HepG2 (cell line): ENCODE measurements around the gene POU5F1. TPM values are rescaled to one million over a fixed set of nuclear protein-coding genes. Genes with fewer than 3 reads are reported as not detected.

ENCODE experiments used
- CBX1 ChIP-seq: IDR thresholded peaks from one replicate; pipeline ENCODE4 v1.6.1; 2016; ENCODE audit warnings: antibody characterized with exemption, low read depth
- DMAP1 ChIP-seq: IDR thresholded peaks from 2 replicates; pipeline ENCODE4 v1.6.1; 2016
- FOXJ3 ChIP-seq: sonication (generic); formaldehyde crosslinking; IDR thresholded peaks from 2 replicates; pipeline ENCODE4 v1.4.0; 2020; ENCODE audit warnings: missing genetic modification reagents, mild to moderate bottlenecking, borderline replicate concordance
- HNRNPUL1 ChIP-seq: fragments of 200-400 bp; formaldehyde crosslinking; IDR thresholded peaks from 2 replicates; pipeline ENCODE4 v1.6.1; 2017; ENCODE audit warnings: low read depth, mild to moderate bottlenecking, low read length, moderate library complexity
- KDM2A ChIP-seq: sonication (generic); formaldehyde crosslinking; IDR thresholded peaks from 2 replicates; pipeline ENCODE4 v1.4.0; 2020; ENCODE audit warnings: low read depth, missing genetic modification reagents, borderline replicate concordance
- NAIF1 ChIP-seq: sonication (generic); formaldehyde crosslinking; IDR thresholded peaks from 2 replicates; pipeline ENCODE4 v1.5.0; 2020; ENCODE audit warnings: mild to moderate bottlenecking, missing genetic modification reagents, borderline replicate concordance
- NCOA5 ChIP-seq: sonication (generic); formaldehyde crosslinking; IDR thresholded peaks from 2 replicates; pipeline ENCODE4 v1.4.0; 2020; ENCODE audit warnings: missing genetic modification reagents
- PRMT3 ChIP-seq: sonication (generic); formaldehyde crosslinking; IDR thresholded peaks from 2 replicates; pipeline ENCODE4 v1.8.1; 2022; ENCODE audit warnings: low read depth, mild to moderate bottlenecking, moderate library complexity, missing genetic modification reagents, borderline replicate concordance
- RAD21 ChIP-seq: fragments of 450-650 bp; formaldehyde crosslinking; IDR thresholded peaks from 2 replicates; pipeline ENCODE4 v1.5.0; 2020; ENCODE audit warnings: mild to moderate bottlenecking
- RAD51 ChIP-seq: fragments of 450-650 bp; IDR thresholded peaks from 2 replicates; pipeline ENCODE4 v1.6.1; 2016; ENCODE audit warnings: borderline replicate concordance
- RXRA ChIP-seq: sonication (generic); formaldehyde crosslinking; IDR thresholded peaks from 2 replicates; pipeline ENCODE4 v1.5.1; 2020; ENCODE audit warnings: missing genetic modification reagents
- SAP130 ChIP-seq: IDR thresholded peaks from 2 replicates; pipeline ENCODE4 v1.6.1; 2016; ENCODE audit warnings: low read depth
- SMC3 ChIP-seq: IDR thresholded peaks from 2 replicates; pipeline ENCODE4 v1.6.1; 2011; ENCODE audit warnings: low read length, improper control_type of control experiment
- SOX5 ChIP-seq: IDR thresholded peaks from 2 replicates; pipeline ENCODE4 v1.6.1; 2016; ENCODE audit warnings: borderline replicate concordance
- SOX6 ChIP-seq, 2 experiments: fragments of 450-650 bp in 1 of 2; sonication (generic) in 1 of 2; formaldehyde crosslinking in 1 of 2; IDR thresholded peaks; 2 replicates each; pipeline versions ENCODE4 v1.4.0 to v1.6.1; 2017 to 2020; ENCODE audit warnings: antibody characterized with exemption in 1 of 2, mild to moderate bottlenecking in 1 of 2, missing genetic modification reagents in 1 of 2
- TEAD3 ChIP-seq: optimal IDR thresholded peaks from 2 replicates; pipeline ENCODE3; 2016; ENCODE audit warnings: borderline replicate concordance
- TOPORS ChIP-seq: sonication (generic); formaldehyde crosslinking; IDR thresholded peaks from 2 replicates; pipeline ENCODE4 v1.8.0; 2023; ENCODE audit warnings: mild to moderate bottlenecking, missing genetic modification reagents
- ZC3H4 ChIP-seq: sonication (generic); formaldehyde crosslinking; IDR thresholded peaks from 2 replicates; pipeline ENCODE4 v1.4.0; 2020; ENCODE audit warnings: missing genetic modification reagents, borderline replicate concordance
- ZFX ChIP-seq: sonication (generic); formaldehyde crosslinking; IDR thresholded peaks from 2 replicates; pipeline ENCODE4 v1.4.0; 2020; ENCODE audit warnings: mild to moderate bottlenecking, low read depth, missing genetic modification reagents, moderate library complexity
- ZNF205 ChIP-seq: IDR thresholded peaks from 2 replicates; pipeline ENCODE4 v1.6.1; 2018; ENCODE audit warnings: missing biosample characterization, missing genetic modification reagents
- ZNF207 ChIP-seq: fragments of 450-650 bp; IDR thresholded peaks from 2 replicates; pipeline ENCODE4 v1.6.1; 2016; ENCODE audit warnings: antibody characterized with exemption, borderline replicate concordance
- ZNF460 ChIP-seq: sonication (generic); formaldehyde crosslinking; IDR thresholded peaks from 2 replicates; pipeline ENCODE4 v1.5.1; 2020; ENCODE audit warnings: missing genetic modification reagents, mild to moderate bottlenecking, borderline replicate concordance
- ZNF510 ChIP-seq: sonication (generic); formaldehyde crosslinking; IDR thresholded peaks from 2 replicates; pipeline ENCODE4 v1.4.0; 2020; ENCODE audit warnings: low read depth, mild to moderate bottlenecking, missing genetic modification reagents
- ZNF644 ChIP-seq: IDR thresholded peaks from 2 replicates; pipeline ENCODE4 v1.6.1; 2016; ENCODE audit warnings: low read depth
- ZNF737 ChIP-seq: sonication (generic); formaldehyde crosslinking; IDR thresholded peaks from 2 replicates; pipeline ENCODE4 v1.5.0; 2020; ENCODE audit warnings: missing genetic modification reagents, mild to moderate bottlenecking, borderline replicate concordance
- ZNF761 ChIP-seq: sonication (generic); formaldehyde crosslinking; conservative IDR thresholded peaks from 2 replicates; pipeline ENCODE4 v1.4.0; 2020; ENCODE audit warnings: mild to moderate bottlenecking, missing genetic modification reagents
- polyA plus RNA-seq, 8 experiments: library from polyadenylated mRNA; depleted of rRNA in 3 of 8; stranded (reverse) in 7 of 8; unstranded in 1 of 8; fragments of >200 nt; fragmentation: Illumina TruSeq in 4 of 8; extraction: Trizol in 4 of 8; gene quantifications; 2 replicates each; pipeline versions ENCODE4 v1.2.1 to v1.2.3, GENCODE V29; 2011 to 2016; ENCODE audit warnings: low read depth in 4 of 8, missing spikeins in 1 of 8, mixed read lengths in 1 of 8; ENCODE audit not compliant: insufficient read depth in 1 of 8
- total RNA-seq, 5 experiments: library from RNA; depleted of rRNA; stranded (reverse); fragments of >200 nt; fragmentation: Illumina TruSeq; extraction: Trizol; gene quantifications; 2 replicates each; pipeline ENCODE4 v1.2.3, GENCODE V29; 2016; ENCODE audit warnings: low read depth in 1 of 5
- TF ChIP-seq, protein P1 (sequence below): sonication (generic); formaldehyde crosslinking; IDR thresholded peaks from 2 replicates; pipeline ENCODE4 v1.4.0; 2020; ENCODE audit warnings: low read depth, mild to moderate bottlenecking, missing genetic modification reagents
- TF ChIP-seq, protein P2 (sequence below): sonication (generic); formaldehyde crosslinking; IDR thresholded peaks from 2 replicates; pipeline ENCODE4 v1.5.0; 2020; ENCODE audit warnings: mild to moderate bottlenecking, missing genetic modification reagents

Gene POU5F1
- total and polyA plus RNA-seq, 2 of the 13 experiments (the other 11 are each of a cell fraction or from before 2014, with no cell fraction given) = 2.5 to 7.2 TPM

GRCh38 chr6:31208506-31208905, 38.0 kb upstream of the POU5F1 start (continued):
- TF ChIP-seq ZC3H4 (CRISPR knock-in tag) (no peak), ZNF644 (CRISPR knock-in tag) (peak; percentile 87), NAIF1 (CRISPR knock-in tag) (no peak), CBX1 (peak; percentile 30), PRMT3 (CRISPR knock-in tag) (no peak), RAD51 (no peak), ZNF460 (CRISPR knock-in tag) (no peak), KDM2A (CRISPR knock-in tag) (no peak), TOPORS (CRISPR knock-in tag) (no peak), HNRNPUL1 (no peak), ZNF205 (CRISPR knock-in tag) (0 out of 2 replicates have a peak, but pooled peaks have one; percentile 18), SMC3 (0 out of 2 replicates have a peak, but pooled peaks have one; percentile 9), FOXJ3 (CRISPR knock-in tag) (no peak), SOX5 (CRISPR knock-in tag) (peak; percentile 44; the same call in 1 of the 2 replicates), DMAP1 (0 out of 2 replicates have a peak, but pooled peaks have one; percentile 36), SAP130 (peak; percentile 73), SOX6 (IDR thresholded peaks at IDR 0.05) (no peak), SOX6 (CRISPR knock-in tag; IDR thresholded peaks at IDR 0.05) (peak; percentile 51), ZNF737 (CRISPR knock-in tag) (no peak), RAD21 (CRISPR knock-in tag) (no peak), TEAD3 (peak; percentile 41), ZNF510 (no peak), RXRA (CRISPR knock-in tag) (peak; percentile 92; the same call in 1 of the 2 replicates), ZNF207 (no peak), NCOA5 (CRISPR knock-in tag) (no peak), ZNF761 (no peak), ZFX (peak; percentile 69)
- TF ChIP-seq, protein P1, sequence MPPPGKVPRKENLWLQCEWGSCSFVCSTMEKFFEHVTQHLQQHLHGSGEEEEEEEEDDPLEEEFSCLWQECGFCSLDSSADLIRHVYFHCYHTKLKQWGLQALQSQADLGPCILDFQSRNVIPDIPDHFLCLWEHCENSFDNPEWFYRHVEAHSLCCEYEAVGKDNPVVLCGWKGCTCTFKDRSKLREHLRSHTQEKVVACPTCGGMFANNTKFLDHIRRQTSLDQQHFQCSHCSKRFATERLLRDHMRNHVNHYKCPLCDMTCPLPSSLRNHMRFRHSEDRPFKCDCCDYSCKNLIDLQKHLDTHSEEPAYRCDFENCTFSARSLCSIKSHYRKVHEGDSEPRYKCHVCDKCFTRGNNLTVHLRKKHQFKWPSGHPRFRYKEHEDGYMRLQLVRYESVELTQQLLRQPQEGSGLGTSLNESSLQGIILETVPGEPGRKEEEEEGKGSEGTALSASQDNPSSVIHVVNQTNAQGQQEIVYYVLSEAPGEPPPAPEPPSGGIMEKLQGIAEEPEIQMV = no peak
- TF ChIP-seq, protein P2, sequence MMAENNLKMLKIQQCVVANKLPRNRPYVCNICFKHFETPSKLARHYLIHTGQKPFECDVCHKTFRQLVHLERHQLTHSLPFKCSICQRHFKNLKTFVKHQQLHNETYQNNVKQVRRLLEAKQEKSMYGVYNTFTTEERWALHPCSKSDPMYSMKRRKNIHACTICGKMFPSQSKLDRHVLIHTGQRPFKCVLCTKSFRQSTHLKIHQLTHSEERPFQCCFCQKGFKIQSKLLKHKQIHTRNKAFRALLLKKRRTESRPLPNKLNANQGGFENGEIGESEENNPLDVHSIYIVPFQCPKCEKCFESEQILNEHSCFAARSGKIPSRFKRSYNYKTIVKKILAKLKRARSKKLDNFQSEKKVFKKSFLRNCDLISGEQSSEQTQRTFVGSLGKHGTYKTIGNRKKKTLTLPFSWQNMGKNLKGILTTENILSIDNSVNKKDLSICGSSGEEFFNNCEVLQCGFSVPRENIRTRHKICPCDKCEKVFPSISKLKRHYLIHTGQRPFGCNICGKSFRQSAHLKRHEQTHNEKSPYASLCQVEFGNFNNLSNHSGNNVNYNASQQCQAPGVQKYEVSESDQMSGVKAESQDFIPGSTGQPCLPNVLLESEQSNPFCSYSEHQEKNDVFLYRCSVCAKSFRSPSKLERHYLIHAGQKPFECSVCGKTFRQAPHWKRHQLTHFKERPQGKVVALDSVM (CRISPR knock-in tag) = no peak
